GM21786 (cell line): ENCODE results near the gene ZRANB3.

Experiments used
- ATAC-seq: cut with Tn5 transposase; IDR thresholded peaks from one replicate; pipeline ENCODE4 v1.9.1; 2021; ENCODE audit not compliant: unreplicated experiment

ZRANB3 gene

DNA sequence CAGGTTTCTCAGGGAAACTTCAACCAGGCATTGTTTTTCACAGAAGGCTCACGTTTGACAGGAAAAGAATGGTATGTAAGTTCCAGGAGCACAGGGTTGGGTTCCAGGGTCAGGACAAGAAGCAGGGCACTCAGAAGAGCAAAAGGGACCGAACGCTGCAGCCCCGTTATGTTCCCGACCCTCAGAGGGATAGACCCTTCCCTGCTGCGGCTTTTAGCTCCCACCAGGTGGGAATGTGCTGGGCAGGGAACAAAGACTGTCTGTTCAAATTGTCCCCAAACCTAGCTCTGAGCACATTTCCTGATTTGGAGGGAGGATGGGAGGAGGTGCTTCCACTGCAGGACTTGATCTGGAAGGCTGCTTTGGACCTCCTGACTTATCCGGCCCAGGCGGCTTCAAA, 348.8 kb downstream of the ZRANB3 start:
- no peak for ATAC-seq

DNA sequence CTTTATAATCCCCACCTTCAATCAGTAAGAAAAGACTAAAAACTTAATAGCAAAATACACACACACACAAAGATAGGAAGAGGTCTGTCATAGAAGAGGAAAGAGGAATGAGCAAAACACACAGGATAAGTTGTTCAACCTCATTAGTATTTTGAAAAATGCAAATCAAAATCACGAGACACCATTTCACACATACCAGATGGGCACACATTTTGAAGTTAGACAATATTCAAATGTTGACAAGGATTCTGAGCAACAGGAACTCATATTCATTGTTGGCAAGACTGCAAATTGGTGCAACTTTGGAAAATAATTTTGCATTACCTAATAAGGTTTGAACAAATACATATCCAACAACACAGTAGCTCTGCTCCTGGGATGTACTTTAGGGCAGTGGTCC, 351.3 kb downstream of the ZRANB3 start:
- no peak for ATAC-seq

DNA sequence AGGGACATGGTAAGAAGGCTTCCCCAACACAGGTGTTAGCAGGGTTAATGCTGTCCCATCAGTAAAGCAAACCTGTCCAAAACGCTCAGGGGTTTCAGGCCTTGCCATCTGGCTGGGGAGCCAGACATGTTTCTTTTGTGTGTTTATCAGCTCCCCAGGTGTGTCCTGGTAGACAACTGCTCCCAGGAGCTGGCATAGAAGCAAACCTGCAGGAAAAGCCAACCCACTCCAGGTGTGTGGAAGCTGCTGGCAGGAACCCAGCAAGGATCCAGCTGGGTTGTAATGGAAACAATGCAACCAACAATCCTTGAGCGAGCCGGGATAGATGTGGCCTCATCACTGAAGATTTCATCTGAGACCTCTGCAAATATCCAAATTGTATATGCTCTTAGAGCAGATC, 355.8 kb downstream of the ZRANB3 start:
- ATAC-seq: no peak

DNA sequence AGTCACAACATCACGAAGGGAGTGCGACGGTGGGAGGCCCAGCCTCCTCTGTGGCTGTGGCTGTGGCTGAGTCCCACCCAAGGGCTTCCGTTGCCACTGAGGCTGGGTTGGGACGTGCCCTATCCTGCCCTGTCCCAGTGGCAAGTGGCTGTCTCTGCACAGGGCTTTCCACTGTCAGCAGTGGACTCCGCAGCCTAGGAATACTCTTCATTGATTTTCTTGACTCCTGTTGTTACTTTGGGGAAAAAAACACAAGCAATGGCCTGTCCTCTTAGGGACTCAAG, 356.3 kb downstream of the ZRANB3 start:
- ATAC-seq: no peak

DNA sequence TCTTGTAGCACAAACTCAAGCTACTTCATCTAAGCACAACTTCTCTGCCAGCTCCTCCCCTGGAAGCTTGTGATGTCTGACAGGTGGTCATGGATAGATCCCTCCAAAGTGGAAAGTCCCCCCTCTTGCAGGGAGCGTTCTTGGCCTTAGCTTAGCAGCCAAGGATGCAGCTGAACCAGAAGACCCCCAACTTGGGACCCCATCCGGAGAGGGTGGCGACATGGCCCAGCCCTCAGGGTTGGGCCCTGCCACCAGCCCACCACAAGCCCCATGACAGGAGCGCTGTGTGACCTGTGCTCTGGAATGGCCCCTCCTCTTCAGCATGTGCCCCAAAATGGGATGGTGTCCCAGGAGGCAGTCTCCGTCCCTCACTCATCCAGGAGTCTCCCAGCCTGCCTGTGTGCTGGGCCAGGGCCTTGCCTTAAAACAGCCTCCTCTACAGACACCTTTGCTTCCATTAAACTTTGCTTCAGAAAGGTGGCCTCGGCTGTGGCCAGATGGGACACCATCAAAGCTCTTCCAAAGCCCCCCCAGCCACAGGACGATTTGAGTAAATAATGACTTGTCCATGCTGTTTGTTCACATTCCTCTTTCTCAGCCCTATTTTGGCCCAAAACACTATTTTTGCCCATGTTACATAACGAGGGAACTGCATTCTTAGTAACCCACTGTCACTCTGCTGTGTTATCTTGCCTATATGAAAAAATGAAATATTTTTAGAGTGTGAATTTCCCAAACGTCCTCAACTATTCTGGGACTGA, 356.8 kb downstream of the ZRANB3 start:
- ATAC-seq: no peak

DNA sequence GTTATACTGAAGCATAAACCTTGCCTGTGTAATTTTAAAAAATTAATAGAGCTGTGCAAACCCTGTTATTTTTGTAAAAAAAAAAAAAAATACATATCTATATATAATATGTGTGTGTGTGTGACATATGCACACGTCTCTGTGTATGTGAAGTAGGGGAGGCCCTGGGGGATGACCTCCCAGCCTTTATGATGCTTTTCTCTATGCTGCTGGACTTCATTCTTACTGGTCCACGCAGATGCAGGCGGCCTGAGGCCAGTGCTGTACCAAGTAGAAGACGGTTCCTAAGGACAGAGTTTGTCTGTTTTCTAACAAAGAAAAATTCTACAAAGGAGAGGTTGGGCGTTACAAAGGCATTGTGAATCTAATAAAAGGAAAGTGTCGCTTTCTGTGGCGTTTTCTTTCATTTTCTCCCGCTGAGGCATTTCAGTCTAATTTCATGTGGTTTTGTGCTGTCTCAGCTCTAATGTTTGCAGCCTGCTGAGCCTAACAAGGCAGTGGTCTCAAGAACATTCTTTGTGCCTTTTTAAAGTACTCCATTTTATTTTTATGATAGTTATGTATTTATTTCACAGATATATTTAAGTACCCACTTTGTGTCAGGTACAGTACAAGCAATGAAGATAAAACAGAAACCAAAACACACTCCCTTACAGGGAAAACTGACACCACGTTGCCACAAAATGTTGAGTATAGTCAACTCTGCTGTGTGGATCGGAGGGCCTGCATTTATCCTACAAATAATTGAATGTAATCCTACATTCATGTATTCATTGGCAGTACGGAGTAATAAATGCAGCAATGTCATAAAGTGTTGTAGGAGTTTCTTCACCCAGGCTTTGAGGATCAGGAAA, 360.9 kb downstream of the ZRANB3 start:
- no peak for ATAC-seq

DNA sequence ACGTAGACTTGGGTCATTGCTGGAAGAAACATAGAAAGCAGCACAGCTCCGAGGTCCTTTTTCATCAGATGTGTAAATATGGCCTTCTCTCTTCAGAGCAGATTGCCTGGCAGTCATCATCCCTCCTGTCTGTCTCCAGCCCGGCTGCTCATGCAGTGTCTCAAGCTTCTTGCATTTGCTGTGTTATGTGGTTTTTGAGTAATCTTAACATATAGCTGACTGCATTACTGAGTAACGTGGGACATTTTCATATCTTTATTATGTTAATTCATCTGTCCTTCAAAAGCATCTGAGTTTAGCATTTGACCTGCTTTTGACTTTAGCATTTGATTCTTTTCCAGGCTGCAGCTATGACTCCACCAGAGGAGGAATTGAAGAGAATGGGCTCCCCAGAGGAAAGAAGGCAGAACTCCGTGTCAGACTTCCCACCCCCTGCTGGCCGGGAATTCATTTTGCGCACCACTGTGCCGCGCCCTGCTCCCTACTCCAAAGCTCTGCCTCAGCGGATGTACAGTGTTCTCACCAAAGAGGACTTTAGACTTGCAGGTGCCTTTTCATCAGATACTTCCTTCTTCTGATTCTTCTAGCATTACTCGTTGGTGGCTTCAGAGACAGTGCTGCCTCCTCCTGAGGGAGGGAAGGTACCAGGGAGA, 362.7 kb downstream of the ZRANB3 start:
- no peak for ATAC-seq

DNA sequence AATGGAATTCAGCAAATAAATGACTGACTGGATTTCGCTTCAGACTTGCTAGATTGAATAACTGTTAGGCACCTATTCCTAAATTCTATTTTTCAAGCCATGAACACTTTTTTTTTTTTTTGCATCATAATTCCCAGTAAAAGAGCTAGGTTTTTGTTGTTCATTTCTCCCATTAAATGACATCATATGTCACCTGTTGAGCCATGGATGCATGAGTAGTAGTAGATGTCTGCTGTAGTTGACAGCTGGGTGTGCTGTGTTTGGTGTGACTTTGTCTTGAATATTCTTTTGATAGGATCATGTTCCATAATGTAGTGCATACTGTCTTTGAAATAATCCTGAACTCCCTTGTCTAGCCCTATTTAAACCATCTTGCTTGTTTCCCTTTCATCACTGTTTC, 363.7 kb downstream of the ZRANB3 start:
- ATAC-seq: no peak

DNA sequence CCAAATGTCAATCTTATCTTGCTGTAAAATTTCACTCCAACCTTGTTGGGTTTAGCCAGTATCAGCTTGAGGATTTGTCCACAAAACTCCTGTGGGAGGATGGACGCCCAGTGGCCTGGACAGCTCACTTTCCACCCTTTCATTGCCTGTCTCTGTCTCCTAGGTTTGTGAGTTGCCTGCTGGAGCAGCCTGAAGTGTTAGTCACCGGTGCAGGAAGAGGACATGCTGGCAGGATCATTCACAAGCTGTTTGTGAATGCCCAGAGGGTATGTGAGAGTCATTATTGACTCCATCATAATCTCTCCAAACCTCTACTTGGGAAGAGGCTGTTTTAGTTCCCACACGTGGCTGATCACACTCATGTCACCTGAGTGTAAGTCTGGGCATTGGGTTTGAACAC, 366.6 kb downstream of the ZRANB3 start:
- no peak for ATAC-seq

DNA sequence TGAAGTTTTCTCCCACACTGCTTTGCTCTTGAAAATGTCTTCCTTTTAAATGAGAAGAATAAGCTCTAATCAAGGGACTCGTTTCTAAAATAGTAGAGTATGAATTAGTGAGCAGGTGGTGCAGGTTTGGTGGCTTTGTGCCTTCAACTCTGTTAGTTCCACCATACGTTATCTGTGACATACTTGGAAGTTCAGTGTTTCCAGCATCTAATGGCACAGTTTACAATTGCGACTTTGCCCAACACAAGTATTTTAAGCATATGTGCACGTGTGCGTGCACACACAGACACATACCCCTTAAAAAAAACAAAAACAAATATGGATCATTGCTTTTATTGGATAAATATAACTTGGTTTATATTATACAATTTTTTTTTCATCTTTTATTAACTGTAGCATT, 367.1 kb downstream of the ZRANB3 start:
- ATAC-seq: no peak

DNA sequence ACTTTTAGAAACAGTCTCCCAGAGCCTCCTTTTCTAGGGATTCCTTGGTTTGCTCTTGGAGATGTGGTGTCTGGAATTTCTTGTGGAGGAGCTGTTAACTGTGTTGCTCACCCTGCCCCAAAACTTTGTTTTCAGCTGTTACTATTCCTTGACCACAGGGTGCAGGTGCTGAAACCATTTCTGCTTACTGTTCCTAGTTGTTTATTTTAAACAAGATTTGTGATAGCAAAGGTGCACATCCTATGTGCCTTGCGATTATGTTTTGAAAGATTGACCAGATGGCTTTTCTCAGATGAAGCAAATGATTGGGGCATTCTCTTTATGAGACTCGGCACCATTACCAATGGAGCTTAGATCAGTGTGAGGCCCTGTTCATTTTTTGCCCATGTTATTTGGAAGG, 367.7 kb downstream of the ZRANB3 start:
- ATAC-seq: no peak

DNA sequence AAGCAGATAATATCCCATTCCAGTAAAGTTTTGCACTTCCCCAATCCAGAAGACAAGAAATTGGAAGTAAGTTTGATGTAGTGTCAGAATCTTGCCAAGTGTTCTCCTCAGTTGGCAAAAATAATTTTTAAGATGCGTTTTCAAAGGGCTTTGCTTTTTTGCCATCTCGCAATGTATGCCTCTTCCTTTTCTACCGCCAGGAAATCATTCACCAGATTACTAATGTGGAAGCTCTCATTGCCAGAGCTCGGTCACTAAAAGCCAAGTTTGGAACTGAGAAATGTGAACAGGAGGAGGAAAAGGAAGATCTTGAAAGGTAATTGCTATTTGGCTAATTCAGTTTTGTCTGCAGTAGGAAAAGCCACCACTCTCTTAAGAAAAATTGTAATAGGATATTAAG, 368.2 kb downstream of the ZRANB3 start:
- ATAC-seq: no peak

DNA sequence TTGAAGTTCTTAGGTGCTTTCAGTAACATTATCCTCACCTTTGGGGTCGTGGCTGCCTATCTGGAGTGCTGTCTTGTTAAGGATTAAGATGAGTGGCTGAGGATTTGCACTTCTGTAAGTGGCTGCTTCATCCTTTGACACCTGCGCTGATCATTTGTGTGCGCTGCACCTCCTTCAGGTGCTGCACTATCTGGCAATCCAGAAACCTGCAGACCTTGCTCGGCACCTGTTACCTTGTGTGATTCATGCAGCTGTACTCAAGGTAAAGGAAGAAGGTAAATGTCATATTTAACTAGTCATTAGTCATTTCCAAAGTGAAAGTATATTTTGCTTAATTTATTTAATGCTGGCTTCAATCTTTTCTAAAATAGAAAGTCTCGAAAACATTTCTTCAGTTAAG, 368.6 kb downstream of the ZRANB3 start:
- ATAC-seq: no peak

DNA sequence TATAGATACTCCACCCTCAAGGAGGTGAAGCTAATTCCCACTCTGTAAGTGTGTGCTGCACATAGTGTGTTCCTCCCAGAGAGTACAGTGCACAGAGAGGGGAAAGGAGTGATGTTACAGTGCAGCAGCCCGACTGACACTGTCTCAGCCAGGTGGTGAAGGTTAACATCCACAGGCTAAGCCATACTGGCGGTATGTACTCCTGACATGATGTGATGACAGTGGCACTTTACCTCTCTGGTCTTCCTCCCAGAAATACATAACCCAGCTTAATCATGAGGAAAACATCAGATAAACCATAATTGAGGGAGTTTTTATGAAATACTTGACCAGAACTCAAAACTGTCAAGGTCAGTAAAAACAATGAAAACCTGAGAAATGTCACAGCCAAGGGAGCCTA, 371.8 kb downstream of the ZRANB3 start:
- no peak for ATAC-seq

DNA sequence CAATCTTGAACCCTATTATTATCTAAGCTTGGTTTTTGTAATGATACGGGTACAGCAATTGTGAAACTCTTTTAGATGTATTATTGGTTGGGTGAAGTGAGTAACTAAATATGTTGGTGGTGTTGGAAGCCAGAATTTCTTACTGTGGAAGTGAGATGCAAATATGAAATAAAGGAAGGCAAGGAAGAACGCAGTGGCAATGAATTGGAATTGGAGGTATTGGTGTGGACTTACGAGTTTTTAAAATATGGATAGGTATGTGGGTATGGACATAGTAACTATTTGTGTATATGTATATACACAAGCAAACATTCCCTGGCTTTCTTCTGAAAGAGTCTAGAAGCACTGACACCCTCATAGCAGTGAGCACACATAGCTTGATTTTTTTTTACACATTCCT, 373.2 kb downstream of the ZRANB3 start:
- no peak for ATAC-seq

DNA sequence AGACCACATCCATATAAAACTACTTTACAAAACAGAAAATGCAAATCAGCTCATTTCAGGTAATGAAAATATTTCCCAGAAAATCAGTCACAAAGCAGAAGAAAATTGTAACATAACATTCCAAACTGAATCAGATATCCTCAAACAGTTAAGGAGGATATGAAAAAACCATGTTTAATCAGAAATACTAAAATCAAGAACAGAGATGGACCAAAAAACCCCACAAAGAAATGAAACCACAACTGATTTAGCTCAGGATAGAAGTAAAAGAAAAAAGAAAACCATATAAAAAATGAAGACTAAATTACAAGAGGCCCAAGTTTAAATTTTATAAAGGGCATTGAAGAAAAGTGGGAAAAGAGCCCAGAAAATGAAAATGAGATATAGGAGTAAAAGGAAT, 376.1 kb downstream of the ZRANB3 start:
- no peak for ATAC-seq

DNA sequence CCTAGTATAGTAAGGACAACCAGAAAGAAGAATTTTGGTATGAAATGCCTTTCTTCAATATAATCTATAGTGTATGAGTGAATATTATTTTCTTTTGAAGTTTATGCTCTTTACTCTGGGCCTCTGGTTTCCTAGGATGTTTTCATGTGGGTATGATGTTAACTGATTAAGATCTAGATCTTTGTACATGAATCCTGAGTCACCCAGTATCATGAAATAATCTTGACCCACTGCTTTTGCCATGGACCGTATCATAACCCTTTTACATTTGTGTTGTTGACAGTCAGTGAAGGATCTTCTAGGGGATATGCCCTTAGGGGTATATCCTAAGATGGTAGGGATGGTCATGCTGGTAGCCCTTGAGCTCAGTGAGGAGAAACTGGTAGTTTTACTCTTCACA, 378.7 kb downstream of the ZRANB3 start:
- ATAC-seq: no peak

DNA sequence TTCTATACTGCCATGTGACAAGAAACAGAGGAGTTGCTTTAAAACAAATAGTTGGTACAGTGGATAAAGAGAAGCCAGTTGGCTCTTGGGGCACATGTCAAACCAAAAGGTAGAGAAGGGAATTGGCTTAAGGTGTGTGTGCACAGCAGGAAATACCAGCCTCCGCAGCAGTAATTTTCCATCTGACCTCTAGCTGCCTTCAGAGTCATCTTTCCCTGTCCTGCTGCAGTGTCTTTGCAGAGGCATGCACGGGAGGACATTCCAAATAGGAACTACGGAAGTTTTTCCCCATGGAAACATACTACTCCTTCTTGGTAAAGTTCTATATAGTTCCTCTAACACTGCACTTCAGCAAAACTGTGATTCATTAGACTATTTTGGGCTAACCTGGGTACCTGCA, 379.4 kb downstream of the ZRANB3 start:
- no peak for ATAC-seq

DNA sequence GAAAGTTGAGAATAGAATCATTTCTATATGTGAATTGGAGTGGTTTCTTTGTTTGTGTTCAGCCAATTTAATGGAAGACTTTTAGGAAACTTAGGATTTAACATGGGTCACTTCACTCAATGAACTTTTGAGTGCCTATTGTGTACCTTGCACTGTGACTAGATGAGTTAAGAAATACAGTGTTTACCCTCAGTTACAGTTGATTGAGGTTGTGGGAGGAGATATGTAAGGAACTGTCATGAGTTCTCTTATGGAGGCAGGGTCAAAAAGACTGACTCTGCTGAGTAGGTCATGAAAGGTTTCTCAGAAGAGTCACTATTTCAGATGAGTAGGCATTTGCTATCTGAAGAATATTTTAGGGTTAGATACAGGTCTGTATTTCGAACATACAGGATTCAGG, 380.3 kb downstream of the ZRANB3 start:
- no peak for ATAC-seq

DNA sequence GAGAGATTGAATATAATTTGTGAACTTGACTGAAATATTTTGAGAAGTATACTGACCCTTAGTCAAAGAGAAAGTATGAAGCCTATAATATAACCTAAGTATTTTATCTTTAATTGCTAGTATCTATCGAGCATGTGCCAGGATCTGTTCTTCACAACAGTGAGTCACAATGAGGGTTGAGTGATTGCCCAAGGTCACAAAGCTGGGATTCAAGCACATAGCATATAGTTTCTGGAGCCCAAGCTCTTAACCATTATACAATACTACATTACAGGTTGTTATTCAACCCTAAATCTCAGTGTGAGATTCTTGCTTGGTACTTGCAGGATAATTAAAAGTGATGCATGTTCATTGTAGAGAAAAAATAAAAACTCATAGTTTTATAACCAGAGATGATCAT, 381.8 kb downstream of the ZRANB3 start:
- no peak for ATAC-seq

DNA sequence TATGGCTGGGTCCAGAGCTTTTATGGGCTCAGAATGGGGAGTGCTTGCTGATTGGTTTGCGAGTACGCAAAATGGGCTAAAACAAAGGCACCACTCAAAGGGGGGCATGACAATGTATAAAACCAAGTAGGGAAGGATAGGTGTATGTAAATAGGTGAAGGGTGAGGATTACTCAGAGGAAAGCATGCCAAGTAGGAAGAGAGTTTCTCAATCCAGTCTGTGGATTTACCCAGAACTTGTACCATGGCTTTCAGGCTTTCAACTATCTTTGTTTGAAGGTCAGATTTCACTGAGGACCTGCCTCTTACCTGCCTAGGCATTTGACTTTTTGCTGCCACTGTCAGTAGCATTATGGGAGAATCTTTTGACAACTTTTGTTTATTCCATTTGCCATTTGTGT, 386.7 kb downstream of the ZRANB3 start:
- no peak for ATAC-seq

DNA sequence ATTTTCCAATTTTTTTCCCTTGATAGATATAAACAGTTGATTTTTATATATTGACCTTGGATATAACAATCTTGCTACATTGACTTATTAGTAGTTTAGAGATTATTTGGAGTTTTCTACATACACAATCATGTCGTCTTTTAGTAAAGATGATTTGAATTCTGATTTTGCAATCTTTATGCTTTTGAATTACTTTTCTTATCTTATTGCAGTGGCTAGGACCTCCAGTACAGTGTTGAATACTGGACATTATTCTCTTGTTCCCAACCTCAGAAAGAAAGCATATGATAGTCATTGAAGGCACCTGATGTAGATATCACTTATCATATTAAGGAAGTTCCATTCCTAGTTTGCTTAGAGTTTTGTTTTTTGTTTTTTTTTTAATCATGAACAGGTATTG, 388.7 kb downstream of the ZRANB3 start:
- no peak for ATAC-seq
